ENCODE data around the gene SLC1A6.
"Not testable (repeated sequence)": the region's sequence is repeated elsewhere in the genome, so short reads cannot be mapped to it uniquely, and the experiment has no call there.

Gene SLC1A6

DNA sequence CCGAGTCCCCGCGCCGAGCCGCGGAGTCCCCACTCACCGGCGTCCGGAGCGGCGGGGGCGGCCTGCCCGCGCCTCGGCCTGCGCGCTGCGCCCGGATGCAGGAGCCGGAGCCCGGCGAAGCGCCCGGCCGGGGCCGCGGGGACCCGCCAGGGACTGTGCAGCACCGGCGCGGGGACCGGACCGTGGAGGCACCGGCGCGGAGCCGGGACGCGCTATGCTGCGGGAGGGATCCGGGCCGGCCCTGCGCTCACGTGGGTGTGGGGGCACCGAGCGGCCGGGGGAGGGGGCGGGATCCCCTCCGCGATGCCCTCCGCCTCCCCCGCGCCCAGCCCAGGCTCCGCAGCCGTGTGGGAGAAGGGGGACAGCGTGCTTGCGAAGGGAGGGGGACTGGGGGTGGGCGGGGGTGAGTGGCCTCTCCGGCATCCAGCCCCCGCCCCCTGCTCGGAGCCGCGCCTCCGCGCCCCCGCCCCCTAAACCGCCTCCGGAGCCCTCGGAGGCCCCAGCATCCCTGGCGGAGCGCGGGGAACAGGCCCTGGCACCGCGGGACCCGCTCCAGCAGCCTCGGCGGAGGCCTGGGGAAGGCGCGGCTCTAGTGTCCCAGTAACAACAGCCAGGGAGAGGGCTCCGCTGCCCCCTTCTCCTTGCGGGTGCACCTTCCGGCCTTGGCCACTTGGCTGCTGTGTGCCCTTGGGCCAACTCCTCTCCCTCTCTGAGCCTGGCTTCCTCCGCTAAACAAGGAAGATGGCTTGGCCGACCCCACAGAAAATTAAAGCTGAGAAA, at the start of gene SLC1A6:
TSS of gene SLC1A6 (minus strand) at position 389 of the 780 bp plus-strand sequence. CDS start 6,954 bp downstream, outside the sequence.
- DNase-seq (ENCODE audit: low read depth) = no peak

DNA sequence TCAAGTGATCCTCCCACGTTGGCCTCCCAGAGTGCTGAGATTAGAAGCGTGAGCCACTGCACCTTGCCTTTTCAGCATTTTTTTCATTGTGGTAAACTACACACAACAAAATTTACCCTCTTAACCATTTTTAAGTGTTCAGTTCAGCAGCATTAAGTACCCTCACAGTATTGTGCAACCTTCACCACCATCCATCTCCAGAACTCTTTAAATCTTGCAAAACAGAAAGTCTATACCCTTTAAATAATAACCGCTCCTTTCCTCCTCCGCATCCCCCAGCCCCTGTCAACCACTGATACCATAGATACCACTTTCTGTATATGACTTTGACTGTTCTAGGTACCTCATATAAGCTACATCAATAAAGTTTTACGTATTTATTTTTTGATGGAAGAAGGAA, 48.8 kb upstream of the SLC1A6 start:
- no peak for DNase-seq (ENCODE audit: low read depth)

DNA sequence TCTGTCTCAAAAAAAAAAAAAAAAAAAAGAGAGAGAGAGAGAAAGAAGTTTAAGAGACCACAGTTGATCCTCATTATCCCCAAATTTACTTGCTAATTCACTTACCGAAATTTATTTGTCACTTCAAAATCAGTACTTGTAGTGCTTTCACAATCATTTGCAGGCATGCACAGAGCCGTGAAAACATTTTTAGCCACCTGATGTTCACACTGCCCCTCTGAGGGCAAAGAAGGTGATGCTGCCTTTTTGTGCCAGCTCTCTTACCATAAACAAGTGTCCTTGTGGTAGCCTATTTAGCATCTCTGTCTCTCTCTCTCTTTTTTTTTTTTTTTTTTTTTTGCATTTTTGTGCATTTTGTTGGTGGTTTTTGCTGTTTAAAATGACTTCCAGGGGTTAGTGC, 45.6 kb upstream of the SLC1A6 start:
- no peak for DNase-seq (ENCODE audit: low read depth)

DNA sequence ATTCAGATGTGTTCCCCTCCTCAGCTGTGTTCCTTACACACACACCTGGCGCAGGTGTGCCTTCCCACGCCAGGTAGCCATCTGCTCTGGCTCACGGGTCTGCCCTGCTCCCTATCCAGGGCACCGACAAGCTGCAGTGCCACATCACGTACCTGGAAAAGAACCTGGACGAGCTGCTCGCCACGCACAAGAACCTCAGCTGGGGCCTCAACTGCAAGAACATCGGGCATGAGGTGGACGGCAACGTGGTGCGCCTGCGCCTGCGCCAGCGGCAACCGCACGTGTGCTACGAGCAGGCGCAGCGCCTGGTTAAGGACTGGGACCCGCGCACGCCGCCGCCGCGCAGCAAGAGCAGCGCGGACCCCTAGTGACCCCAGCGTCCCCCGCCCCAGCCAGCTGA, 43.1 kb upstream of the SLC1A6 start:
- DNase-seq (ENCODE audit: low read depth) = no peak

DNA sequence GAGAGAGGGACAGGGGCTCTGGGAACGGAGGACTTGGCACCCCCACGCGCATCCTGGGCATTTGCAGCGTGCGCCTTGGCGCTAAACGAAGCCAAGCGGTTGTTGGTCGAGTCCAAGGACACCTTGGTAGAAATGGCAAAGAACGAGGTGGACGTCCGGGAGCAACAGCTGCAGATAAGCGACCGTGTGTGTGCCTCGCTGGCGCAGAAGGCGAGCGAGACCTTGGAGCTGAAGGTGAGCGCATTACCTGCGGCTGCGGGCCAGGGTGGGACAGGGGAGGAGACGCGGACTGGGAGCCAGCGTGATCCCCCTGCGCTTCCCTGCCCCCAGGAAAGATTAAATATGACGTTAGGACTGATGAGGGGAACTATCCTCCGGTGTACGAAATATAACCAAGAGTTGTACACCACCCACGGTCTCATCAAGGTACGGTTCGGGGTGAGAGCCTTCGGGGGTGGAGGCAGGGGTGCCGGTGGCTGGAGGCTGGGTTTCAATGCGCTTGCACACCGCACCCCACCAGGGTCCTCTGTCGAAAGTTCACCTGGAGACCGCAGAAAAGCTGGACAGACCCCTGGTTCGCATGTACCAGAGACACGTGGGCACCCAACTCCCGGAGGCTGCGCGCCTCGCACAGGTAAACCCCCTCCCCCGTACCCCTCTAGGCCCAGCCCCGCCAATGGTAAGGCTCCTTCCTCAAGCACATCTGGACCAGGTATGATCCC, 41.8 kb upstream of the SLC1A6 start:
- DNase-seq (ENCODE audit: low read depth) = no peak

DNA sequence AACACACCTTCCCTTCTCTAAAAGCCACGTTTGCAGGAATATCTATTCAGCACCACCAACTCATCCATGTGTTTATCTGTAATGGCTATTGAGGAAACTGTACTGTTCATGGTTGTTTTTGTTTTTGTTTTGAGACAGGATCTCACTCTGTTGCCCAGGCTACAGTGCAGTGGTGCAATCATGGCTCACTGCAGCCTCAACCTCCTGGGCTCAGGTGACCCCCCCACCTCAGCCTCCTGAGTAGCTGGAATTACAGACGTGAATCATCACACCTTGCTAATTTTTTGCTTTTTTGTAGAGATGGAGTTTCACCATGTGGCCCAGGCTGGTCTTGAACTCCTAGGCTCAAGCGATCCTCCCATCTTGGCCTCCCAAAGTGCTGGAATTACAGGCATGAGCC, 39.2 kb upstream of the SLC1A6 start:
- DNase-seq (ENCODE audit: low read depth) = not testable (repeated sequence)

DNA sequence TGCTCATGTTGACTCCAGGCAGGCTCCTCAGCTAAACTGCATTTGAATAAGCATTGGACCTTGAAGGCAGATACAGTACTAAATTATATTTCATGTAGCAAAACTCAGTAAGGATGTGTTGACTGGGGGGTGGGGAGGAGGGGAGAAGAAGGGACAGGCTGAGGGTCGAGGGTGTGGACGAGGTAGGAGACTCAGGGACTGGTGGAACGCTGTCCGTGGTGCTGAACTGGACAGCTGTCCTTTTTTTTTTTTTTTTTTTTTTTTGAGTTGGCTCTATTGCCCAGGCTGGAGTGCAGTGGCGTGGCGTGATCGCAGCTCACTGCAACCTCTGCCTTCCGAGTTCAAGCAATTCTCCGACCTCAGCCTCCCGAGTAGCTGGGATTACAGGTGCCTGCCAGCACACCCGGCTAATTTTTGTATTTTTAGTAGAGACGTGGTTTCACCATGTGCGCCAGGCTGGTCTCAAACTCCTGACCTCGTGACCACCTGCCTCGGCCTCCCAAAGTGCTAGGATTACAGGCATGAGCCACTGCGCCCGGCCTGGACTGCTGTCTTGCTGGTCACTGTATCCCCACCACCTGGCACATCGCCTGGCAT, 36.4 kb upstream of the SLC1A6 start:
- no peak for DNase-seq (ENCODE audit: low read depth)

DNA sequence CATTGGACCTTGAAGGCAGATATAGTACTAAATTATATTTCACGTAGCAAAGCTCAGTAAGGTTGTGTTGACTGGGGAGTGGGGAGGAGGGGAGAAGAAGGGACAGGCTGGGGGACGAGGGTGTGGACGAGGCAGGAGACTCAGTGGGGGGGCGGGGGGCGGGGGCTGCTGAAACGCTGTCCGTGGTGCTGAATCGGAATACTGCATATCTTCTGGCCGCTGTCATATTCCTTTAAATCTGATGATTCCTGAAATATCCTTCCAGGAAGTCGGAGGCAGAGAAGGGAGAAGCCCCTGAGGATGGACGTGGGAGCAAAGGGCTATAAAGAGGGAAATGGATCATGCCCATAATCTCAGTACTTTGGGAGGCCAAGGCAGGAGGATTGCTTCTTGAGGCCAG, 34.9 kb upstream of the SLC1A6 start:
- DNase-seq (ENCODE audit: low read depth) = no peak

DNA sequence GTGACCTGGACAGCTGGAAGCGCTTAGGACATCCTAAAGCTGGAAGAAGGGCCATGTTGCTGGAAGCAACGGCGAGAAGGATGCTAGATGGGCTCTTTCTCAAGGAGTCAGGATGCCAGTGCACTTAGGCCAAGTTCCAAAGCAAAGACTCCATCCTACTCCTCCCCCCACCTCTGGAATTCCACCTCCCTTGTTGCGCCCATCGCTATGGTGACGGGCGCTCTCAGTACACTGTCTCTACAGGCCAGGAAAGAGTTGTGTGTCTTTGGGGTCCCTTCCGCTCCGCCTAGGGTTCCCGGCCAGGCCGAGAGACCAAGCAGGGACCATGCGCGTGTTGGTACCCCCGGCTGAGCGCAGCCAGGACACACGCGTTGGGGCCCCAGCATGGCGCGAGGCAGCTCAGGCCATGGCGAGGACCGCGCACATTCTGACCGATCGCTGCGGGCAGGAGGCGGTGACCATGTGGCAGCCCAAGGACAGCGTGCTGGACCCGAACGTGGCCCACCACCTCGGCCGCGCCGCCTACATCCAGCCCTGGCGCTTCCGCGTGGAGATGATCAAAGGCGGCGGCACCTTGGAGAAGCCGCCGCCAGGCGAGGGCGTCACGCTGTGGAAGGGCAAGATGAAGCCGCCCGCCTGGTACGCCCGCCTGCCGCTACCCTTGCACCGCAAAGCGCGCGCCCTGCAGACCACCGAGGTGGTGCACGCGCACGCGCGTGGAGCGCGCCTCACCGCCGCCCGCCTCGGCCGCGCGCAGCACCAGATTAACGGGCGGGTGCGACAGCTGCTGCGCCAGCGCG, 31.0 kb upstream of the SLC1A6 start:
- DNase-seq (ENCODE audit: low read depth) = no peak

DNA sequence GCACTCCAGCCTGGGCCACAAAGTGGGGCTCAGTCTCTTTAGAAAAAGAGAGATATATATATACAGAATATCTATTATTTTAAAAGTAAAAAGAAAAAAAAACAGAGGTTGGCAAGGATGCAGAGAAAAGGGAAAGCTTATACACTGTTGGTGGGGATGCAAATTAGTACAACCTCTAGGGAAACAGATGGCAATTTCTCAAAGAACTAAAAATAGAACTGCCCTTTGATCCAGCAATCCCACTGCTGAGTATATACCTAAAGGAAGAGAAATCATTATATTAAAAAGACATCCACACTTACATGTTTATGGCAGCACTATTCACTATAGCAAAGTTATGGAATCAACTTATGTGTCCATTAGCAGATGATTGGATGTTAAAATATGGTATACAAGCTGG, 28.6 kb upstream of the SLC1A6 start:
- no peak for DNase-seq (ENCODE audit: low read depth)

DNA sequence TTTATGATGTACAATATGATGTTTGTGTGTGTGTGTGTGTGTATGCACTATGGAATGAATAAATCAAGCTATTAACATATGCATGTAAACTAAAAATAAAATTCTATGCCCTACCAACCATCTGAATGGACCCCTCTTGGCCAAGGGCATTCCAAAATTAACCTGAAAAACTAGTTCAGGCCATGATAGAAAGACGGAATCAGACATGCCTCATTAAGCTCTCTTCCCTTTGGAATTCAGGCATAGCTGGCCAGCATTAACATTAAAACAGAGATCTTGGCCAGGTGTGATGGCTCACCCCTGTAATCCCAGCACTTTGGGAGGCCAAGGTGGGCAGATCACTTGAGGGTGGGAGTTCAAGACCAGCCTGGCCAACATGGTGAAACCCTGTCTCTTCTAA, 18.3 kb upstream of the SLC1A6 start:
- no peak for DNase-seq (ENCODE audit: low read depth)

DNA sequence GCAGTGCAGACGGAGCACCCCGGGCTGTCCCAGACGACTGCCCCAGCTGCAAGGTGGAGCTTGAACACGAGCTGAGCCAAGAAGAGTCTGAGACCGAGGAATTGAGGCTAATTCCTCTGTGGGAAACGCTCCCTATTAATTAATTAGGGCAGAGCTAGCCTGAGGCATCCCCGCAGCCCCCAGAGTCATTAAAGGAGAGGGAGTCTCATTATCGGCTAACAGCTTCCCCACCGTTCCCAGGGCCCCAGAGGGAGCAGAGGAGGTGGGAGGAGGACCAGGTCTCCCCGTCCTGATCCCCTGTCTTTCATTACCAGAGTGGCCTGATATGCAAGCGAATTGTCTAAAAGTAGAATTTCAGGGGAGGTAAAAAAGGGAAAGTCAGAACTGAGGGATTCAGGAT, 13.1 kb upstream of the SLC1A6 start:
- no peak for DNase-seq (ENCODE audit: low read depth)

DNA sequence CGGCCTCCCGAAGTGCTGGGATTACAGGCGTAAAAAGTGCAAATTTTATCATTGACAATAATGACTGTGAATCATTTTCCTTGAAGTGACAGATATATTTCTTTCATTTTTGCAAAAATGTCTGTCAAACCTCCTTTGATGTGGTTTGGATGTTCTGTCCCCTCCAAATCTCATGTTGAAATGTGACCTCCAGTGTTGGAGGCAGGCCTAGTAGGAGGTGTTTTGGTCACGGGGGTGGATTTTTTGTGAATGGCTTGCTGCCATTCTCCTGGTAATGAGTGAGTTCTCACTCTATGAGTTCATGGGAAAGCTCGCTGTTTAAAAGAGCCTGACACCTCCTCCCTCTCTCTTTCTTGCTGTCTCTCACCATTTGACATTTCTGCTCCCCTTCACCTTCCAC, 5.5 kb upstream of the SLC1A6 start:
- no peak for DNase-seq (ENCODE audit: low read depth)

DNA sequence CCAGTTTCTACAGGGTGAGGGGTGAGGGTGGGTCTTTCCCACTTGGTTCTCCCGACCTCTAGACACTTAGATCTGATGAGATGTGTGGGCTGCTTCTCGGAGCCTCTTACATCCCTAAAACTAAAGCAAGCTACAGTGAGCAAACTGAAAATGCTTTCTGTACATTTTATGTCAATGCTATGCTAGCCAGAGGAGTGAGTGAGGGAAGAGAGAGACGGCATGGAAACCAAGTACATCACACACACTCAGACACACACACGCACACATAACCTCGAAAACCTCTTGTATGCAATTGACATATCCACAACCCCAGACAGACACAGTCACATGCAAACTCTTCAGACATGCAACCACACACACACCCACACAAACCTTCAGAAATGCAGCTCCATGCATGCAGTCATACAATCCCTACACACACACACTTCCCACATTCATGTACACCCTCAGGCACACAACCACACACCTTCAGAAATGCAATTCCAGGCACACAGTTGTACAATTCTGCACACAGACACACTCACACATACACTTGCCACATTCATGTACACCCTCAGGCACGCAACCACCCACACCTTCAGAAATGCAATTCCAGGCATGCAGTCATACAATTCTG, 1.4 kb downstream of the SLC1A6 start:
- no peak for DNase-seq (ENCODE audit: low read depth)

DNA sequence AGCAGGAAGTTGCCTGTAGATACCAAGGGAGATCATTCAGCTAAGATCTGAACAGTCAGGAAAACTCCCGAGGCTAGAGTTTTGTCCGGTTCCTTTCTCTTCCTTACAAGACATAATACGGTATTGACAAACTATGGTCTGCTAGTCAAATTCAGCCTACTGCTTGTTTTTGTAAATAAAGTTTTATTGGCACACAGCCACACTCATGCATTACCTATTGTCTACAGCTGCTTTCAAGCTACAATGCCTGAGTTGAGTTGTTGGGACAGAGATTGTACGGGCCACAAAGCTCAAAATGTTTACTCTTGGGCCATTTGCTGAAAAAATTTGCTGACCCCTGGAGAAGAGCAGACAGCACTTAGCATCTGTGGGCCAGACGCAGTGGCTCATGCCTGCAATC, 2.5 kb downstream of the SLC1A6 start:
- no peak for DNase-seq (ENCODE audit: low read depth)

DNA sequence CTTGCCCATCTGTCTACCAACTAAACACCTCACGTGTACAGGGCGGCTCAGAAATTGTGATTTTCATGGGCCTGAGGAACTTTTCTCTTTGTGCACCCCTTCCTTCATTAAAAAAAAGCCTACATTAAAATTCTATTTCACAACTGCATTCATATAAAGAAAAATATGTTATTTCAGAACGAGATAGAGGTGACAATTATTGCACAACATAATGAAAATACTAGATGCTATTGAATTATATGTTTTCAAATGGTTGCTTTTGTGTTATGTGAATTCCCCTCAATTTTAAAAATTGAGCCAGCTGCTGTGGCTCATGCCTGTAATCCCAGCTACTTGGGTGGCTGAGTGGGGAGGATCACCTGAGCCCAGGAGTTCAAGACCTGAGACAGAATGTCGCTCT, 5.2 kb downstream of the SLC1A6 start:
- no peak for DNase-seq (ENCODE audit: low read depth)

DNA sequence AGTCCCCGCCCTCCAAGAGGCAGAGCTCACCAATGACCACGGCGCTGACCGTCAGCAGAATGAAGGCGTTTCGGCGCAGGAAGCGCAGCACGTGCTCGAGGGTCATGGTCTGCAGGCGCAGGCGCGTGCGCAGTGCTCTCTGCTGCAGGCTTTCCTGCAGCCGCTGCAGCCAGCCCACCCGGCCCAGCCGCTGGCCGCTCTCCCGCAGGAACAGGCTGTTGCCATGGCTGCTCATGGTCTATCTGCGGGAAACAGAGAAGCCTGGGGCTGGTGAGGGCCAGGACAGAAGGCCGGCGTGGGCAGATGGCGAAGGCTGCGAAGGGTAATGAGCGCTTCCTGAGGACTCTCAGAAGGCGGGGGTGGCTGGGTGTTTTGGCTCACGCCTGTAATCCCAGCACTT, 7.0 kb downstream of the SLC1A6 start:
- DNase-seq (ENCODE audit: low read depth) = no peak

DNA sequence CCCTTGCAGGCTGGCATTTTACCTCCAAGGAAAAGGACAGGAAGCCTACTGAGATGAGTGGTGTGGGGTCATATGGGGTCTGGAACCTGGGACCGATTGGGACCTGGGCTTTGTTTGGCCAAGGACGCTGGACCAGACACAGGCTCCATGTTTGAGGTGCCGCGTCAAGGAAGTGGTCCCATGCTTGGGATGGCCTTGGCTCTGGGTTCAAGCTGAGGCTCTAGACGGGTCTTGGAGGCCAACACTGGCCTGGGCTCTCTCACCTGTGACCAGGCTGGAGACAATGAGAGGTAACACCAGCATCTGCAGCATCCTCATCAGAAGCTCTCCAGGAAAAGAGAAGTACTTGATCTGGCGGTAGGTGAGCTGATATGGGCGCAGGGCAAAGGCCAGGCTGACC, 8.2 kb downstream of the SLC1A6 start:
- DNase-seq (ENCODE audit: low read depth) = no peak

DNA sequence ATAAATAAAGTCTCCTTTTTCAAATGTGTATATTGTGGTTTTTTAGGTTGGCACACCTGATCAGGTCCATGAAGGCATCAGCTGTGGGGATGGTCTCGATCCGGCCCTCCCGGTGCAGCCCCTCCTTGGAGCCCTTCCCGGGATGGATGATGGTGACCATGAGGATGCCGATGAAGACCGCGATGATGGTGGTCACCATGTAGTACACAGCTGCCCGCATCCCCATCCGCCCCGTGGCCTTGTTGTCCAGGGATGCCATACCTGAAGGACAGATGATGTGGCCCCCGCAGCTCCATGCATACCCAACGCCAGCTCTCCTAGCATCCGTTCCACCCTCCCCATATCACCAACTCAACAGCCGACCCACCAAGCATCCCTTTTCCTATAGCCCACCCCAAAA, 11.4 kb downstream of the SLC1A6 start:
- no peak for DNase-seq (ENCODE audit: low read depth)

DNA sequence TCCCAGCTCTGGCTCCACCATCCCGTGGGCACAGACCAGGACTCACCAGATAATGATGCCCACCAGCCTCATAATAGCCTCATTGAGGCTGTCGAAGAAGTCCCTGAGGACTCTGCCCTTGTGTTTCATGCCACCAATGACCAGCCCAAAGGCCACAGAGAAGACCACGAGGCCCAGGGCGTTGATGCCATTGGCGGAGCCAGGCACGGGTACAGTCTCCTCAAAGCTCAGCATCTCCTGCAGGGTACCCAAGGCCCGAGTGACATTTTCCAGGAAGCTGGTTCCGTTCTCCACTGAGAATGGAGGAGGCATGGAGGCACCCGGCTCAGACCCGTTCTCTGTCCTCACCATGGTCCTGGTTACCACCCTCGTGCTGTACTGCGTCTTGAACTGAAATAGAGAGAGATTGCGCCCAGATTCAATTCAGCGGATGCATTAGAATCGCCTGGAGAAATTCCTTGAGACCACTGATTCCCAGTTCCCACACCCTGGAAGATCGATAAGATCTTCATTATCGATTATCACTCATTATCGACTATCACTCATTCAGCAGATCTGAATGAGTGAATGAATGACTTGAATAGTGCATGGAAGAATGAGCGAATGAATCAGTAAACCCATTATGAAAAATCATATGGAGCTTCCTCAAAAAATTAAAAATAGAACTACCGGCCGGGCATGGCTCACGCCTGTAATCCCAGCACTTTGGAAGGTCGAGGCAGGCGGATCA, 17.5 kb downstream of the SLC1A6 start:
- no peak for DNase-seq (ENCODE audit: low read depth)

DNA sequence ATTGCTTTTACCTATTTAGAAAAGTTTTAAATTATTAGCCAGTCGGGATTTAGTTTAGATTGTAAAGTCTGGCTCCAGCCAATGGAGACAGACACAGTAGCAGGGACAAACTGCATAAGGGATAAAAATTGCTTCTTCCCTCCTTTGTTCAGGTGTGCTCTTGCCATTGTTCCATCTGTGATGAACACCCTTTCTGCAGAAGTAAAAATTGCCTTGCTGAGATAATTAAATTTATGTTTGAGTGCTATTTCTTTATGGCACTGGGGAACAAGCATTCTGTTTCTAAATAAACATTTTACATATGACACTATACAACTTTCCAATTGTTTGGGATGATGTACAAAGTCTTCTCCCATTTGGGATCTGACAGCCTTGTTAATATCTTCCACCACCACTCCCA, 20.4 kb downstream of the SLC1A6 start:
- DNase-seq (ENCODE audit: low read depth) = no peak
